ENCODE measurements around the gene BICC1. TPM values are rescaled to one million over a fixed set of nuclear protein-coding genes. Genes with fewer than 3 reads are reported as not detected.

The BICC1 gene
- total and polyA plus RNA-seq, 2 experiments from 2014 or later = 5.8 to 20.4 TPM

DNA sequence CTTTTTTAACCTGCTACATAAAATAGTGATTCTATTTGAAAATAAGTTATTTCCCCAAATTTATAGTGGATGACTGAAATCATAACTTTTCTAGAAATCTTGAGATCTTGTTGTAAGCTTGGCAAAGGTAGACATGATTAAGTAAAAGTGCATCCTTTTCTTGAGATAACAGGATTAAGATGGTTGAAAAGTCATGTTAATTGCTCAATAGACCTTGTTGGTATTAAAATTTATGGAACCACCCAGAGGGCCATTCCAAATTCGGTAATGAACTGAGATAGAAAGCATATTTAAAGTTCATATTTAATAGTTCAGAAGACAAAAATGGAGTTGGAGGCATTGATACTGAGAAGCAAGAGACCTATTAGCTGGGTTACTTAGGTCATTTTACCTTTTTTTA, 139.1 kb downstream of the BICC1 start:
- WGBS (ENCODE audit: low lambda C conversion rate, missing lambda C conversion rate) = 84% methylated on average over 1 of the region's 1 CpG

DNA sequence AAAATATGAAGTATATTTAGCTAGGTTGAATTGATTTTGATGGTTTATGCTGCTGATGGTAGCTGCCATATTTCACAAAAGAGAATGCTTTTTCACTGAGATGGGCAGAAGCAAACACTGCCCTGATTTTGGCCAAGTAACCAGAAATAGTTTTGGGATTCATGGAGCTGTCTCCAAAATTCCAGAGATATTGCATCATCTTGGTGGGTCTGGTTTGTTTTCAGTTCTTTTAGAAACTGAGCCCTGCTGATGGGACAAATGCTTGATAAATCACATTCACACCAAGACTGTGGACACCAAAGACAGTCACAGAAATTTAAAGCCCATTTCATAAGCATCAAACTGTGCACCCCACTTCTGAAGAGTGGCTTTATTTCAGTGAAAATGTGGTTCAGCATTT, 140.5 kb downstream of the BICC1 start:
- no peak overlapping the region for H2AFZ ChIP-seq
- H3K4me1 ChIP-seq (ENCODE audit: insufficient read depth) = peaks cover 6% of the 10 kb centered on the region
- no peaks in the 10 kb centered on the region for H3K36me3 ChIP-seq (replicated peaks; ENCODE audit: insufficient read depth, low read depth)
- H3K9me3 ChIP-seq (ENCODE audit: low read depth) = no peaks in the 10 kb centered on the region
- H3K27ac ChIP-seq = no peak overlapping the region
- no peaks in the 10 kb centered on the region for H4K20me1 ChIP-seq (ENCODE audit: insufficient read depth, poor library complexity, severe bottlenecking)
- H3K27me3 ChIP-seq = no peaks in the 10 kb centered on the region
- H3K9me2 ChIP-seq (replicated peaks; ENCODE audit: insufficient read depth) = no peaks in the 10 kb centered on the region
- H3K4me3 ChIP-seq = no peak overlapping the region
- H3K79me2 ChIP-seq = no peaks in the 10 kb centered on the region
- no peak for DNase-seq (ENCODE audit: low spot score)
- TF ChIP-seq, protein P1, sequence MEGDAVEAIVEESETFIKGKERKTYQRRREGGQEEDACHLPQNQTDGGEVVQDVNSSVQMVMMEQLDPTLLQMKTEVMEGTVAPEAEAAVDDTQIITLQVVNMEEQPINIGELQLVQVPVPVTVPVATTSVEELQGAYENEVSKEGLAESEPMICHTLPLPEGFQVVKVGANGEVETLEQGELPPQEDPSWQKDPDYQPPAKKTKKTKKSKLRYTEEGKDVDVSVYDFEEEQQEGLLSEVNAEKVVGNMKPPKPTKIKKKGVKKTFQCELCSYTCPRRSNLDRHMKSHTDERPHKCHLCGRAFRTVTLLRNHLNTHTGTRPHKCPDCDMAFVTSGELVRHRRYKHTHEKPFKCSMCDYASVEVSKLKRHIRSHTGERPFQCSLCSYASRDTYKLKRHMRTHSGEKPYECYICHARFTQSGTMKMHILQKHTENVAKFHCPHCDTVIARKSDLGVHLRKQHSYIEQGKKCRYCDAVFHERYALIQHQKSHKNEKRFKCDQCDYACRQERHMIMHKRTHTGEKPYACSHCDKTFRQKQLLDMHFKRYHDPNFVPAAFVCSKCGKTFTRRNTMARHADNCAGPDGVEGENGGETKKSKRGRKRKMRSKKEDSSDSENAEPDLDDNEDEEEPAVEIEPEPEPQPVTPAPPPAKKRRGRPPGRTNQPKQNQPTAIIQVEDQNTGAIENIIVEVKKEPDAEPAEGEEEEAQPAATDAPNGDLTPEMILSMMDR (IDR thresholded peaks at IDR 0.05; ENCODE audit: poor library complexity) = no peak
- no peak for TF ChIP-seq EZH2phosphoT487 (IDR thresholded peaks at IDR 0.05; ENCODE audit: low read depth, severe bottlenecking, unreplicated experiment)
- TF ChIP-seq EZH2 (IDR thresholded peaks at IDR 0.05; ENCODE audit: borderline replicate concordance) = no peak
- H3K4me2 ChIP-seq = no peak overlapping the region

More for the DNA sequence above, 139.1 kb downstream of the BICC1 start:
- Histone ChIP-seq H3K79me2 (no peaks in the 10 kb centered on the region), H3K4me1 (ENCODE audit: insufficient read depth) (peaks cover 10% of the 10 kb centered on the region), H4K20me1 (ENCODE audit: insufficient read depth, poor library complexity, severe bottlenecking) (no peaks in the 10 kb centered on the region), H3K27ac (peak overlapping the region; percentile 46), H3K36me3 (replicated peaks; ENCODE audit: insufficient read depth, low read depth) (no peaks in the 10 kb centered on the region), H3K27me3 (no peaks in the 10 kb centered on the region), H2AFZ (no peak overlapping the region), H3K4me3 (no peak overlapping the region), H3K9me2 (replicated peaks; ENCODE audit: insufficient read depth) (no peaks in the 10 kb centered on the region), H3K9me3 (ENCODE audit: low read depth) (no peaks in the 10 kb centered on the region), H3K4me2 (no peak overlapping the region)
- TF ChIP-seq EZH2phosphoT487 (IDR thresholded peaks at IDR 0.05; ENCODE audit: low read depth, severe bottlenecking, unreplicated experiment) = no peak
- TF ChIP-seq, protein P1 (IDR thresholded peaks at IDR 0.05; ENCODE audit: poor library complexity) = no peak
- no peak for TF ChIP-seq EZH2 (IDR thresholded peaks at IDR 0.05; ENCODE audit: borderline replicate concordance)
- no peak for DNase-seq (ENCODE audit: low spot score)

GRCh38 chr10:58660575-58661255, 148.0 kb downstream of the BICC1 start:
- Histone ChIP-seq H3K4me1 (ENCODE audit: insufficient read depth) (no peaks in the 10 kb centered on the region), H4K20me1 (ENCODE audit: insufficient read depth, poor library complexity, severe bottlenecking) (no peaks in the 10 kb centered on the region), H3K27me3 (no peaks in the 10 kb centered on the region), H3K9me3 (ENCODE audit: low read depth) (no peaks in the 10 kb centered on the region), H3K4me2 (no peak overlapping the region), H3K36me3 (replicated peaks; ENCODE audit: insufficient read depth, low read depth) (no peaks in the 10 kb centered on the region), H3K4me3 (no peak overlapping the region), H3K79me2 (peaks cover 17% of the 10 kb centered on the region), H3K27ac (no peak overlapping the region), H2AFZ (no peak overlapping the region), H3K9me2 (replicated peaks; ENCODE audit: insufficient read depth) (no peaks in the 10 kb centered on the region)
- no peak for DNase-seq (ENCODE audit: low spot score)
- TF ChIP-seq, protein P1 (IDR thresholded peaks at IDR 0.05; ENCODE audit: poor library complexity) = no peak
- no peak for TF ChIP-seq EZH2 (IDR thresholded peaks at IDR 0.05; ENCODE audit: borderline replicate concordance)
- TF ChIP-seq EZH2phosphoT487 (IDR thresholded peaks at IDR 0.05; ENCODE audit: low read depth, severe bottlenecking, unreplicated experiment) = no peak
- 79% methylated on average over 5 of the region's 5 CpGs for WGBS (ENCODE audit: low lambda C conversion rate, missing lambda C conversion rate)
